Skeletal muscle satellite cell (primary cell): Measurements from ENCODE around the gene MAD1L1.
"Not testable (repeated sequence)": the region's sequence is repeated elsewhere in the genome, so short reads cannot be mapped to it uniquely, and the experiment has no call there.

Experiments used
- H3K27me3 ChIP-seq: 2 replicates; pipeline ENCODE4 v1.7.0; 2013; ENCODE audit warnings: low read length; ENCODE audit not compliant: control insufficient read depth, insufficient read depth
- H3K36me3 ChIP-seq: 2 replicates; pipeline ENCODE4 v1.7.0; 2013; ENCODE audit warnings: mild to moderate bottlenecking, control low read depth, low read length; ENCODE audit not compliant: insufficient read depth
- H3K4me1 ChIP-seq: 2 replicates; pipeline ENCODE4 v1.7.0; 2013; ENCODE audit warnings: low read length; ENCODE audit not compliant: control insufficient read depth, insufficient read depth
- H3K4me2 ChIP-seq: 2 replicates; pipeline ENCODE4 v1.7.0; 2013; ENCODE audit warnings: mild to moderate bottlenecking, low read length
- H3K4me3 ChIP-seq: 2 replicates; pipeline ENCODE4 v1.7.0; 2013; ENCODE audit warnings: low read length
- H3K9ac ChIP-seq: 2 replicates; pipeline ENCODE4 v1.7.0; 2013; ENCODE audit warnings: mild to moderate bottlenecking, low read depth, low read length, moderate library complexity
- H3K9me3 ChIP-seq: replicated peaks from 2 replicates; pipeline ENCODE4 v1.7.0; 2013; ENCODE audit warnings: mild to moderate bottlenecking, control low read depth, low read length

The MAD1L1 gene

GRCh38 chr7:1862560-1862959, 370.2 kb downstream of the MAD1L1 start:
- no peaks in the 10 kb centered on the region for H3K9me3 ChIP-seq
- no peak overlapping the region for H3K4me3 ChIP-seq
- no peak overlapping the region for H3K9ac ChIP-seq
- H3K36me3 ChIP-seq, result no peaks in the 10 kb centered on the region
- H3K27me3 ChIP-seq, result no peaks in the 10 kb centered on the region
- H3K4me2 ChIP-seq, result no peak overlapping the region
- H3K4me1 ChIP-seq, result no peaks in the 10 kb centered on the region

GRCh38 chr7:1861799-1862458, 370.8 kb downstream of the MAD1L1 start:
- H3K4me1 ChIP-seq, result no peaks in the 10 kb centered on the region
- no peak overlapping the region for H3K4me3 ChIP-seq
- no peaks in the 10 kb centered on the region for H3K27me3 ChIP-seq
- no peaks in the 10 kb centered on the region for H3K9me3 ChIP-seq
- H3K4me2 ChIP-seq, result no peak overlapping the region
- no peaks in the 10 kb centered on the region for H3K36me3 ChIP-seq
- no peak overlapping the region for H3K9ac ChIP-seq

- not testable (repeated sequence) for H3K9me3 ChIP-seq, H3K4me3 ChIP-seq, H3K4me1 ChIP-seq, H3K9ac ChIP-seq, H3K36me3 ChIP-seq, H3K4me2 ChIP-seq, H3K27me3 ChIP-seq
Observed at GRCh38 chr7:1860881-1861798, 371.6 kb downstream of the MAD1L1 start.

GRCh38 chr7:1859266-1860035, 373.3 kb downstream of the MAD1L1 start:
- no peak overlapping the region for H3K4me2 ChIP-seq
- no peaks in the 10 kb centered on the region for H3K27me3 ChIP-seq
- no peaks in the 10 kb centered on the region for H3K36me3 ChIP-seq
- no peak overlapping the region for H3K9ac ChIP-seq
- H3K4me3 ChIP-seq, result no peak overlapping the region
- H3K4me1 ChIP-seq, result no peaks in the 10 kb centered on the region
- H3K9me3 ChIP-seq, result no peaks in the 10 kb centered on the region

- Histone ChIP-seq H3K4me2 (no peak overlapping the region), H3K9me3 (no peaks in the 10 kb centered on the region), H3K4me1 (peaks cover under 1% of the 10 kb centered on the region), H3K27me3 (no peaks in the 10 kb centered on the region), H3K9ac (no peak overlapping the region), H3K4me3 (no peak overlapping the region), H3K36me3 (no peaks in the 10 kb centered on the region)
Observed at GRCh38 chr7:1858435-1859265, 374.1 kb downstream of the MAD1L1 start.

- Histone ChIP-seq H3K4me3 (no peak overlapping the region), H3K36me3 (no peaks in the 10 kb centered on the region), H3K9ac (no peak overlapping the region), H3K9me3 (no peaks in the 10 kb centered on the region), H3K4me1 (peaks cover 4% of the 10 kb centered on the region), H3K27me3 (no peaks in the 10 kb centered on the region), H3K4me2 (no peak overlapping the region)
Observed at GRCh38 chr7:1857487-1858421, 375.0 kb downstream of the MAD1L1 start.

GRCh38 chr7:1856888-1857441, 375.8 kb downstream of the MAD1L1 start:
- Histone ChIP-seq H3K4me3 (no peak overlapping the region), H3K9me3 (no peaks in the 10 kb centered on the region), H3K27me3 (no peaks in the 10 kb centered on the region), H3K36me3 (no peaks in the 10 kb centered on the region), H3K9ac (no peak overlapping the region), H3K4me1 (peaks cover 4% of the 10 kb centered on the region), H3K4me2 (no peak overlapping the region)

- Histone ChIP-seq H3K4me3 (no peak overlapping the region), H3K36me3 (no peaks in the 10 kb centered on the region), H3K9ac (no peak overlapping the region), H3K4me1 (peaks cover 4% of the 10 kb centered on the region), H3K9me3 (no peaks in the 10 kb centered on the region), H3K4me2 (no peak overlapping the region), H3K27me3 (no peaks in the 10 kb centered on the region)
Observed at GRCh38 chr7:1856161-1856887, 376.4 kb downstream of the MAD1L1 start.

GRCh38 chr7:1855725-1856160, 377.0 kb downstream of the MAD1L1 start:
- Histone ChIP-seq H3K36me3 (no peaks in the 10 kb centered on the region), H3K4me3 (no peak overlapping the region), H3K4me2 (no peak overlapping the region), H3K9ac (no peak overlapping the region), H3K27me3 (no peaks in the 10 kb centered on the region), H3K9me3 (no peaks in the 10 kb centered on the region), H3K4me1 (peaks cover 4% of the 10 kb centered on the region)
